NCI-H345 treated with DMSO at 0.1 percent for 48 hours (cell line): Measurements from ENCODE around the gene DCANP1.

Experiments
- DNase-seq: peaks from one replicate; lab custom pipeline; 2025; ENCODE audit not compliant: unreplicated experiment; lab: John Stamatoyannopoulos, UW

The DCANP1 gene

DNA sequence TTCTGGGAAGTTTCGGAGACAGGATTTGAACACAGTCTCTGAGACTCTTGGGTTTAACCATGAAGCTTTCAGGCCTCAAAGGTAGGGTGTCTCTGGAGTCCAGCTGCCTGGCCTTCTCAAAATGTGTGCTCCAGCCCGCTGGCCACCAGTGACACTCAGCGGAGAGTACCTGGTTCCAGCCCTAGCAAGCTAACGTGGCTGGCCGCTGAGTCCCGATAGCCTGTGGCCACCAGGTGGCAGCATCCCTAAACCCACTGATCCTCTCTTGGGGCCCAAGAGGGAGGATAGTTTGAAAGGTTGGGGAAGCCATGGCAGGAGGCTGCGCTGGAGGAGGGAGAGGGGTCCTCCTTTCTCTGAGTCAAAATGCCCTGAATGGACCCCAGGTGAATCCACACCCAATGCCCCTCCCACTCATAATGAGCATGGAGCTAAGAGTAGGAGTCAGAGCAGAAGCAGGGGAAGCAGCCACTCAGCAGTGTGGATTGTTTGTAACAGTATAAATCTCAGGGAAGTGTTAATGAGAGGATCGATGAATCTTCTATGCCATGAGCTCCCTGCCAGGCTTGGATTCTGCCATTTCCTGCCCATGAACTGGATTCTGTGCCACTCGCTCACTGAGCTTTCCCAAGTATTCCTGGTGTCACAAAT, 10.4 kb upstream of the DCANP1 start:
- peak; percentile 32 for DNase-seq

DNA sequence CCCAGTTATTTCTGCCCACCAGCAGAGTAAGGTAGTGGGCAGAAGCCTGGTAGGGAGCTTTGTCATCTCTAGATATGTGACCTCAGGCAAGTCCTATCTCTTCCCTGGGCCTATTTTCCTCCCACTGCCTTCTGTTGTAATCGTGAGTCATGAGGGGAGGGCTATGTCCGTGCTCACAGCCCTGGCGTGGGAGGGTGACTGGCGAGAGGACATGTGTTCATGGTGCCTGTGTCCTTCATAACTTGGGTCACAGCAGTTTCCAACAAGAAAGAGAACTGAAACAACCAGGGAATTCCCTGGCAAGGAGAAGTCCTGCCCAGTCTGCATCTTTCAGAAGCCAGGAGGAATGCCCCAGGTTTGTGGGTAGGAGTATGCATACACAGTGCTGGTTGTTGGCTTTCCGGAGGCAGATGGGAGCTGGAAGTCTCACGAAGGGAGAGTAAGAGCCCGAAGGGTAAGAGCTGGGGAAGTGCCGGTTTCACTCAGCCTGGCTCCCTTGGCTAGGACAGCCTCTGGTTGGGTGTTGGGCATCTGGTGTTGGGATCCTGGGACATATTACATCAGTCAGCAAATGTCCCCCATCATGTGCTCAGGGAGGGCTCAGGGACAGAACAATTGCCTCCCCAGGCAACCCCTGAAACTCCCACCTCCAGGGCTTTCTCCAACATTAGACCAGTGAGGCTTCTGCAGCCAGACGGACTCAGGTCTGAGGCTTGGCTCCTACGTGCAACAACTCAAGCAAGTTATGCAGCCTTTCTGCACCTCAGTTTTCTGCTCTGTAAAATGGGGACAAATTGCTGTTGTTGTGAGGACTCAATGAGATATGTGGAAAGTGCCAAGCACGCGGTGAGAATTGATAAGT, 9.3 kb upstream of the DCANP1 start:
- no peak for DNase-seq

DNA sequence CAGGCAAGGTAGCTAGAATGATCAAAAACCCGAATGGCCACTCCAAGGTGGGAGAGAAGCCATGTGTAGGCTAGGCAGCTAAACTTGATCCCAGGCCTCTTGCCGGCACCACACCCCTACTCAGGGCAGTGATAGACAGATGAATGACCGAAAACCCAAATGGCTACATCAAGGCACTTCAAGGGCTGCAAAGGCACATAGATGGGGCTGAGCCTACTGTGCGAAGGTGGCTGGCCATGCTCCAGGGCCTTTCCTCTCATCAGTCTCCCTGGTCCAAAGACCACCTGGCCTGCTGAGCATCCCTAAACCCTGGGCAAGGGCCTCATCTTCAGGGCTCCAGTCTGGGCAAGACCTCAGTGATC, 8.7 kb upstream of the DCANP1 start:
- no peak for DNase-seq

GRCh38 chr5:135454946-135455345, 7.8 kb upstream of the DCANP1 start:
- no peak for DNase-seq

DNA sequence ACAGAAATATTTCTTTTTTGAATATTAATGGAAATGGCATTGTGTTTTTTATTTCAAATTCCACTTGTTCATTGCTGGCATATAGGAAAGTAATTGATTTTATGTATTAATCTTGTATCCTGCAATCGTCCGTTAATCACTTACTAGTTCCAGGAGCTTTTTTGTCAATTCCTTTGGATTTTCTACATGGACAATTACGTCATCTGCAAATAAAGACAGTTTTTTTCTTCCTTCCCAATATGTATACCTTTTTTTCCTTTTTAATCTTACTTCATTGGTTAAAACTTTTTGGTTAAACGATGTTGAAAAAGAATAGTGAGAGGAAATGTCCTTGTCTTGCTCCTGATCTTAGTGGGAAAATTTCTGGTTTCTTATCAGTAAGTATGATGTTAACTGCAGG, 6.5 kb upstream of the DCANP1 start:
- DNase-seq, result no peak

- DNase-seq, result no peak
These were observed 5.3 kb upstream of the DCANP1 start, which contains the start of gene TIFAB for GRCh38 chr5:135452321-135453030. Gene TIFAB, minus strand, starts transcription at chr5:135452351. Its CDS starts 2,412 bp downstream, at chr5:135449939.

DNA sequence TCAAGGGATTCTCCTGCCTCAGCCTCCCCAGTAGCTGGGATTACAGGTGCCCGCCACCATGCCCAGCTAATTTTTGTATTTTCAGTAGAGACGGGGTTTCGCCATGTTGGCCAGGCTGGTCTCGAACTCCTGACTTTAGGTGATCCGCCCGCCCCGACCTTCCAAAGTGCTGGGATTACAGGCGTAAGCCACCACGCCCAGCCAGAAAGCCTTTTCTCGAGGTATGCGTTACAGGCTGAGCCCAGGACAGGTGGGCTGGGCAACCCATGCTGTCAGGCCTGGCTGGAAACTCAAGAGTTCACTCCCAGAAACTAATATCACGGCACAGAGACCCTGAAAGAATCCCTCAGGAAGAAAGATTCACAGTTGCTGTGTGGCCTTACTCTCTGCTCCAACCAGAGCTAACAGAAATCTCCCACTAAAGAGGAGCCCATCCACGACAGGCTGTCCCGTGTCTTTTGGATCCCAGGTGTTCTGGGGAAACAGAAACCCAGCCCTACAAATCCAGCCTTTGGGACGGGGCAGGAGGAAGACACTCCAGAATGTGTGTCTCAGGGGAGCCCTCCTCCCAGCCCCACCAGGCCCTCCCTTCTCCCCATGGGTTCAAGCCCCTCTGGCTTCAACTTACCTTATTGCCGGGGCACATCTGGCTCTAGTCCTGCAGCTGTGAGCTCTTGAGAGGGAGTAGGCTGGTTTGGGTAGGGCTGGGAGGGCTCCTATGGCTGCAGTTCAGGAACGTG, 4.6 kb upstream of the DCANP1 start:
- no peak for DNase-seq

DNA sequence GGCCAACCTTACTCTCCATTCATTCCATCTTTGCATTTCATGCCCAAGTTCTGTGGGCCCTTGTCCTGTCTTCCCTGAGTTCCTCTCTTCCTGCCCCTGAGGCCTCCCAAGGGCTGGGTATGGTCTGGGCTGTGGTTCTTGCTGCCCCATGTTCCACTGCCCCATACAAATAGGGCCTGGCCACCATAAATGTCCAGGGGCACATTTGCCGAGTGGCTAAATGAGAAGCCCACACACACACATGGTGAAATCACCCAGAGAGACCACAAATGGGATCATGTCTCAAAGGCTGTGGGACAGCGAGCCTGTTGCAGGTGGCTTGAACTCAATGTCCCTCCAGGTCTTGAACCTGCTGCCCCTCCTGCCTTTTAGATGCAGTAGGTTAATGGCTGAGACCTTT, 3.8 kb upstream of the DCANP1 start:
- no peak for DNase-seq

GRCh38 chr5:135450336-135450735, 3.2 kb upstream of the DCANP1 start:
- DNase-seq, result no peak

GRCh38 chr5:135449644-135450043, 2.5 kb upstream of the DCANP1 start:
- no peak for DNase-seq

DNA sequence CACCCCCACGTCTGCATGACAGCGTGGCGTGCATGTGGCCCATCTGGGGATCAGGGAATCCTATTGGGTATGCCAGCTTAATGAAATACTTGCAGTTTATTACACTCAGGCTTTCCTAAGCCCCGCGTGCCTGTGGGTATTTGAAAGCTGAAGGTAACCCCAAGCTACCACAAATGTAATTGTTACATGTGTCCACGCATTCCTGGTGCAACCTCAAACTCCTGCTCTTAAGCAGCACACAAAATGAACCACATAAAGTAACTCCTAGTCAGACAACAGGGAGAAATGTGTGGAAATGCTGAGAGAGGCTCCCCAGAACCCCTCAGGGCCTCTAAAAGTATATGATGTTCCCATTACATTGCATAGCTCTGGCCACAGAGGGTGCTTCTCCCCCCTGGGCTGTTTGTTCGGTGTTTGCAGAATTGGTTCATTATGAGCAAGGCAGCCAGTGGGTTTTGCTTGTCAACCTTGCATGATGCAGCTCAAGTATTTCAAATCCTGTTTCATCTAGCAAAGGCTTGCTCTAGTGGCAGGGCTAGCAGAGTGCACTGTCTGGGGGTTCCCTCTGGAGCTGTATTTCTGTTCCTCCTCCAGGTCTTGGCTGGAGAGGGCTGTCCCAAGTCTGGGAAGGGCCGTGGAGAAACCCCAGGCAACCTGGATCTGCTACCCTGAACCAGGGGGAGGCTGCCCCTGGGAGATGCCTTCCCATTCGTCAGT, 1.8 kb upstream of the DCANP1 start:
- DNase-seq, result no peak

DNA sequence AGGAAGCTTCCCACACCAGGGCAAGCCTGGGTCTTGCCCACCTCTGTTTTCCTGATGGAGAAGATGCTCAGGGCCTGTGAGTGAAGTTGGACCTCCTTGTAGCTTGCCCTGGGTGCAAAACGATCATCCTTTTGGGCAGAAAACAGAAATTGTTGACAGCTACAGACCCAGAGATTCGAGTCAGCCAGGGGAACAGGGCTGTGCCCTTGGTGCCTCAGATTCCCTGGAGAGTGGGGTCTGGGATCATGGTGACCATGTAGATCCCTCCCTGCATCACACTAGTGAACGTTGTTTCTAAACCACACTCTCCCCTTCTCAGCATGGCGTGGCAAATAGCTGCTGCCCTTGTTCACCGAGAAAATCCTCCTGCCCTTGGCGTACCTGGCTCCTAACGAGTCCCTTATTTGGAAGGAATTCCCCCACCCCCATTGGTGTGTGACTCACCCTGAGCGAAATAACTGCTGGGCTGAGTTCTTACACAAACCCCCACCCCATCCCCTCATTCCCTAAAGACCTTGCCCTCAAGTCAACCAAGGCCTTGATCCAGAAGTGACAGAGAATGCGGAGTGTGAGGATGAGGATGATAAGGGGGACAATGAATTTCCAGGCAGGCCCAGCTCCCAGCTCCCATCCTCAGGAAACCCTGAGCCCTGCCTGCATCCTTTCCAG, 1.1 kb upstream of the DCANP1 start:
- no peak for DNase-seq

- DNase-seq, result no peak
These were observed 533 bp downstream of the DCANP1 start for GRCh38 chr5:135446615-135447014.

DNA sequence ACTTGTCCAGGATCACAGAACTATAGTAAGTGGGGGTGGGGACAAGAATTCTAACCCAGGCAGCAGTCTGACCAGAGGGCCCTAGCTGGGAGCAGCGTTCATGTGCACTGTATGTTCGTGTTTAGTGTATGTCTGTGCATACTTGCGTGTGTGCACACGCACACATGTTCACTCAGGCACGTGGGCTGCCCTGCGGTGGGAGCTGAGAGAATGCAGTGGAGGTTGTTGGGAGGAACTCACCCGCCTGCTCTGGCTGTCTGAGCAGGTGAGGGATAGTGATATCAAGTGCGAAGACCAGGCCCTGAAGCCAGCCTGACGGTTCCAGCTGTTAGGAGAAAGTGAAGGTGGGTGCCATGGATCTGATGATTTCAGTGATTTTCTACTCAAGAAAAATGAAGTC, 942 bp downstream of the DCANP1 start:
- DNase-seq, result no peak

- DNase-seq, result no peak
These were observed 1.7 kb downstream of the DCANP1 start for GRCh38 chr5:135445306-135445985.

DNA sequence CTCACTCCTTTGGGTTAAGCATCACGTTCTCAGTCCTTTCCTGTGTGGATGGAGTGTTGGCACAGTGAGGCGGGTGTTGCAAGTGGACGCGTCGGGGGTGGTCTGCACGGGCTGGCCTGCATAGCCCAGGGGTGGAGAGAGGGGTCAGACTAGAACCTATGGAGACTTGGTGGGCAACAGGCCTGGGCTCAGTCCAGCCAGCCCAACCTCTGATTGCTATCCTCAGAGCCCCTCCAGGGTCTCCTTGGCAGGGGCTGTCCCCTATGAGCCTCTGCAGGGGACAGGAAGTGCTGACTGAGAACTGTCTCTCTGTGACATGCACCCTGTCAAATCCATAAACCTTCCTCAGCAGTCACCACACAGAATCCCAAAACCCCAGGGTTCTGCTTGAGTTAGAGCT, 2.3 kb downstream of the DCANP1 start:
- no peak for DNase-seq

GRCh38 chr5:135444360-135444759, 2.8 kb downstream of the DCANP1 start:
- DNase-seq, result no peak

- peak; percentile 25 for DNase-seq
These were observed 3.8 kb downstream of the DCANP1 start for GRCh38 chr5:135443161-135443960.
